Measurements from ENCODE around the gene DNMT3A. TPM values are rescaled to one million over a fixed set of nuclear protein-coding genes. Genes with fewer than 3 reads are reported as not detected.

The DNMT3A gene
- total RNA-seq, 1 experiment from 2014 or later, result 8.0 TPM

- ChIA-PET CTCF (no interaction called here), POLR2A (no interaction called here)
- Mint-ChIP-seq H3K4me3 (ENCODE audit: unreplicated experiment) (no peak overlapping the region), H3K27ac (ENCODE audit: low read depth, unreplicated experiment) (no peak overlapping the region), H3K9me3 (ENCODE audit: unreplicated experiment) (no peaks in the 10 kb centered on the region), H3K4me1 (ENCODE audit: insufficient read depth, unreplicated experiment) (no peaks in the 10 kb centered on the region), H3K36me3 (ENCODE audit: insufficient read depth, unreplicated experiment) (peaks cover 13% of the 10 kb centered on the region), H3K27me3 (ENCODE audit: insufficient read depth, unreplicated experiment) (no peaks in the 10 kb centered on the region)
- DNase-seq (ENCODE audit: unreplicated experiment), result no peak
- BruUV-seq (replicated peaks), result no TSS peak
- intact Hi-C loops (cut with micrococcal nuclease), result no loop called here
- TF ChIP-seq, protein P1, sequence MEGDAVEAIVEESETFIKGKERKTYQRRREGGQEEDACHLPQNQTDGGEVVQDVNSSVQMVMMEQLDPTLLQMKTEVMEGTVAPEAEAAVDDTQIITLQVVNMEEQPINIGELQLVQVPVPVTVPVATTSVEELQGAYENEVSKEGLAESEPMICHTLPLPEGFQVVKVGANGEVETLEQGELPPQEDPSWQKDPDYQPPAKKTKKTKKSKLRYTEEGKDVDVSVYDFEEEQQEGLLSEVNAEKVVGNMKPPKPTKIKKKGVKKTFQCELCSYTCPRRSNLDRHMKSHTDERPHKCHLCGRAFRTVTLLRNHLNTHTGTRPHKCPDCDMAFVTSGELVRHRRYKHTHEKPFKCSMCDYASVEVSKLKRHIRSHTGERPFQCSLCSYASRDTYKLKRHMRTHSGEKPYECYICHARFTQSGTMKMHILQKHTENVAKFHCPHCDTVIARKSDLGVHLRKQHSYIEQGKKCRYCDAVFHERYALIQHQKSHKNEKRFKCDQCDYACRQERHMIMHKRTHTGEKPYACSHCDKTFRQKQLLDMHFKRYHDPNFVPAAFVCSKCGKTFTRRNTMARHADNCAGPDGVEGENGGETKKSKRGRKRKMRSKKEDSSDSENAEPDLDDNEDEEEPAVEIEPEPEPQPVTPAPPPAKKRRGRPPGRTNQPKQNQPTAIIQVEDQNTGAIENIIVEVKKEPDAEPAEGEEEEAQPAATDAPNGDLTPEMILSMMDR (IDR thresholded peaks at IDR 0.05; ENCODE audit: unreplicated experiment), result no peak
Observed at GRCh38 chr2:25270061-25270460, 71.7 kb downstream of the DNMT3A start.

GRCh38 chr2:25269233-25269632, 72.5 kb downstream of the DNMT3A start:
- Mint-ChIP-seq H3K27me3 (ENCODE audit: insufficient read depth, unreplicated experiment) (no peaks in the 10 kb centered on the region), H3K4me1 (ENCODE audit: insufficient read depth, unreplicated experiment) (no peaks in the 10 kb centered on the region), H3K9me3 (ENCODE audit: unreplicated experiment) (no peaks in the 10 kb centered on the region), H3K27ac (ENCODE audit: low read depth, unreplicated experiment) (no peak overlapping the region), H3K4me3 (ENCODE audit: unreplicated experiment) (no peak overlapping the region), H3K36me3 (ENCODE audit: insufficient read depth, unreplicated experiment) (peaks cover 13% of the 10 kb centered on the region)
- BruUV-seq (replicated peaks), result no TSS peak
- intact Hi-C loops (cut with micrococcal nuclease), result no loop called here
- TF ChIP-seq, protein P1 (IDR thresholded peaks at IDR 0.05; ENCODE audit: unreplicated experiment), result no peak
- POLR2A ChIA-PET, result no interaction called here
- CTCF ChIA-PET, result no interaction called here
- no peak for DNase-seq (ENCODE audit: unreplicated experiment)

DNA sequence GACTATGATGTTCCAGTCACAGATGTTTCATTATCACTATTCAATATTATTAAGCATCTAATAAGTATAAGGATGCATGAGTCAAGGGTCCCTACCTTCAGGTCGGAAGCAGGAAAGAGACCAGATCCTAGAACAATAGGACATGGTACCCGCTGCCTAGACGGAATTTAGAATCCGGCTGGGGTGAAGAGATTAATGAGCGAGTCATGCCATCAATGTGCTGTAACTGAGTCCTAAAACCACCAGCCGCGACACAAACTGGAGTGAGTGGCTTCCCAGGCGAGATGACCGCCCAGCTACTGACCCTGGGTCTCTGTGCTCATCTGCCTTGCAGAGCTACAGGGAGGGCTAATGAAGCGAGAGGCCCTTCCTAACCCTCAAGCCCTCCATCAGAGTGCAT, 73.6 kb downstream of the DNMT3A start:
- BruUV-seq (replicated peaks), result no TSS peak
- intact Hi-C loops (cut with micrococcal nuclease), result no loop called here

GRCh38 chr2:25266399-25266798, 75.3 kb downstream of the DNMT3A start:
- CTCF ChIA-PET, result interaction anchor here (0.6 kb wide), 1 partner anchor 107 kb away, joined by 3 read pairs; no protein-coding TSS in a partner anchor
- no peaks in the 10 kb centered on the region for H3K4me1 Mint-ChIP-seq (ENCODE audit: insufficient read depth, unreplicated experiment)
- H3K27ac Mint-ChIP-seq (ENCODE audit: low read depth, unreplicated experiment), result no peak overlapping the region
- intact Hi-C loops (cut with micrococcal nuclease), result no loop called here
- H3K9me3 Mint-ChIP-seq (ENCODE audit: unreplicated experiment), result no peaks in the 10 kb centered on the region
- DNase-seq (ENCODE audit: unreplicated experiment), result no peak
- no peak overlapping the region for H3K4me3 Mint-ChIP-seq (ENCODE audit: unreplicated experiment)
- H3K27me3 Mint-ChIP-seq (ENCODE audit: insufficient read depth, unreplicated experiment), result no peaks in the 10 kb centered on the region
- TF ChIP-seq, protein P1 (IDR thresholded peaks at IDR 0.05; ENCODE audit: unreplicated experiment), result no peak
- BruUV-seq (replicated peaks), result no TSS peak
- POLR2A ChIA-PET, result no interaction called here
- H3K36me3 Mint-ChIP-seq (ENCODE audit: insufficient read depth, unreplicated experiment), result peaks cover 10% of the 10 kb centered on the region

More for the DNA sequence above, 73.6 kb downstream of the DNMT3A start:
- Mint-ChIP-seq H3K4me3 (ENCODE audit: unreplicated experiment) (no peak overlapping the region), H3K27me3 (ENCODE audit: insufficient read depth, unreplicated experiment) (no peaks in the 10 kb centered on the region), H3K27ac (ENCODE audit: low read depth, unreplicated experiment) (no peak overlapping the region), H3K36me3 (ENCODE audit: insufficient read depth, unreplicated experiment) (peaks cover 13% of the 10 kb centered on the region), H3K9me3 (ENCODE audit: unreplicated experiment) (no peaks in the 10 kb centered on the region), H3K4me1 (ENCODE audit: insufficient read depth, unreplicated experiment) (no peaks in the 10 kb centered on the region)
- ChIA-PET CTCF (no interaction called here), POLR2A (no interaction called here)
- TF ChIP-seq, protein P1 (IDR thresholded peaks at IDR 0.05; ENCODE audit: unreplicated experiment), result no peak
- DNase-seq (ENCODE audit: unreplicated experiment), result no peak
